PFSK-1 (cell line): ENCODE results near the gene KLHL13.

Experiments used
- POLR2AphosphoS5 ChIP-seq: IDR thresholded peaks from 2 replicates; pipeline ENCODE4 v1.6.1; 2012; ENCODE audit warnings: low read depth, mild to moderate bottlenecking, control low read depth, low read length, moderate library complexity
- TAF1 ChIP-seq: IDR thresholded peaks from 2 replicates; pipeline ENCODE4 v1.6.1; 2012; ENCODE audit warnings: low read length, control low read depth, borderline replicate concordance; ENCODE audit not compliant: insufficient read depth
- TF ChIP-seq, protein P1 (sequence below), 2 experiments: IDR thresholded peaks; 2 replicates each; pipeline versions ENCODE4 v1.6.1 to v1.8.0; 2011 to 2012; ENCODE audit warnings: low read depth in 2 of 2, low read length in 2 of 2, control low read depth in 1 of 2, inconsistent platforms in 1 of 2, mild to moderate bottlenecking in 1 of 2, moderate library complexity in 1 of 2; ENCODE audit not compliant: insufficient read depth in 1 of 2

DNA sequence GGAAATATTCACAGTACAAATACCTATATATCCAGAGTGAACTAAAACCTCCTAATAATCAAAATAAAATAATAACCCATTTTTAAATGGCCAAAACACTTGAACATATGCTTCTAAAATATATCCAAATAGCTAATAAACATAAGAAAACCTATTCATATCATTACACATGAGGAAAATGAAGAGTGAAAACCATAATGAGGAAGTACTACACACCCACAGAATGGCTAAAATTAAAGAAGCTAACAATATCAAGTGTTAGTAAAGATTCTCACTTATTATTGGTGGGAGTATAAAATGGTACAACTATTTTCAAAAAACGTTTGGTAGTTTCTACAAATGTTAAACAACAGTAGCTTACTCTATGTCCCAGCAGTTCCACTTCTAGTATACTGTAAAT, 92.1 kb downstream of the KLHL13 start:
- no peak for TF ChIP-seq TAF1
- TF ChIP-seq POLR2AphosphoS5: no peak
- TF ChIP-seq, protein P1, sequence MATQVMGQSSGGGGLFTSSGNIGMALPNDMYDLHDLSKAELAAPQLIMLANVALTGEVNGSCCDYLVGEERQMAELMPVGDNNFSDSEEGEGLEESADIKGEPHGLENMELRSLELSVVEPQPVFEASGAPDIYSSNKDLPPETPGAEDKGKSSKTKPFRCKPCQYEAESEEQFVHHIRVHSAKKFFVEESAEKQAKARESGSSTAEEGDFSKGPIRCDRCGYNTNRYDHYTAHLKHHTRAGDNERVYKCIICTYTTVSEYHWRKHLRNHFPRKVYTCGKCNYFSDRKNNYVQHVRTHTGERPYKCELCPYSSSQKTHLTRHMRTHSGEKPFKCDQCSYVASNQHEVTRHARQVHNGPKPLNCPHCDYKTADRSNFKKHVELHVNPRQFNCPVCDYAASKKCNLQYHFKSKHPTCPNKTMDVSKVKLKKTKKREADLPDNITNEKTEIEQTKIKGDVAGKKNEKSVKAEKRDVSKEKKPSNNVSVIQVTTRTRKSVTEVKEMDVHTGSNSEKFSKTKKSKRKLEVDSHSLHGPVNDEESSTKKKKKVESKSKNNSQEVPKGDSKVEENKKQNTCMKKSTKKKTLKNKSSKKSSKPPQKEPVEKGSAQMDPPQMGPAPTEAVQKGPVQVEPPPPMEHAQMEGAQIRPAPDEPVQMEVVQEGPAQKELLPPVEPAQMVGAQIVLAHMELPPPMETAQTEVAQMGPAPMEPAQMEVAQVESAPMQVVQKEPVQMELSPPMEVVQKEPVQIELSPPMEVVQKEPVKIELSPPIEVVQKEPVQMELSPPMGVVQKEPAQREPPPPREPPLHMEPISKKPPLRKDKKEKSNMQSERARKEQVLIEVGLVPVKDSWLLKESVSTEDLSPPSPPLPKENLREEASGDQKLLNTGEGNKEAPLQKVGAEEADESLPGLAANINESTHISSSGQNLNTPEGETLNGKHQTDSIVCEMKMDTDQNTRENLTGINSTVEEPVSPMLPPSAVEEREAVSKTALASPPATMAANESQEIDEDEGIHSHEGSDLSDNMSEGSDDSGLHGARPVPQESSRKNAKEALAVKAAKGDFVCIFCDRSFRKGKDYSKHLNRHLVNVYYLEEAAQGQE (IDR thresholded peaks at IDR 0.05; ENCODE audit: insufficient read depth in 1 of 2, low read depth in 2 of 2, low read length in 2 of 2): no peak
